IgD-negative memory B cell (primary cell): ENCODE measurements around the gene FPR3. TPM values are rescaled to one million over a fixed set of nuclear protein-coding genes. Genes with fewer than 3 reads are reported as not detected.

ENCODE experiments used
- H3K27ac Mint-ChIP-seq, 3 donors: one replicate each; pipeline ENCODE4 v1.8.0; 2020 to 2022; ENCODE audit warnings: mild to moderate bottlenecking in 3 of 3, mixed read lengths in 3 of 3, moderate library complexity in 1 of 3
- H3K27me3 Mint-ChIP-seq: one replicate; pipeline ENCODE4 v1.8.0; 2021; ENCODE audit warnings: mixed read lengths
- H3K36me3 Mint-ChIP-seq: one replicate; pipeline ENCODE4 v1.8.0; 2020; ENCODE audit warnings: mild to moderate bottlenecking, mixed read lengths
- H3K4me1 Mint-ChIP-seq, 3 donors: one replicate each; pipeline ENCODE4 v1.8.0; 2020 to 2022; ENCODE audit warnings: mixed read lengths in 3 of 3, mild to moderate bottlenecking in 1 of 3
- H3K4me3 Mint-ChIP-seq, 4 donors: one replicate each; pipeline ENCODE4 v1.8.0; 2020 to 2022; ENCODE audit warnings: mild to moderate bottlenecking in 4 of 4, mixed read lengths in 4 of 4, moderate library complexity in 3 of 4
- H3K9me3 Mint-ChIP-seq, 3 donors: one replicate each; pipeline ENCODE4 v1.8.0; 2020 to 2021; ENCODE audit warnings: mixed read lengths in 3 of 3, mild to moderate bottlenecking in 1 of 3
- polyA plus RNA-seq: library from polyadenylated mRNA; unstranded; fragments of 300-500 nt; fragmentation: Illumina TruSeq; gene quantifications from one replicate; pipeline ENCODE4 v1.2.3, GENCODE V29; 2021

The FPR3 gene
- polyA plus RNA-seq, 1 donor from 2014 or later = not detected

- H3K27me3 Mint-ChIP-seq = no peaks in the 10 kb centered on the region
- H3K4me3 Mint-ChIP-seq = no peak overlapping the region
- H3K9me3 Mint-ChIP-seq = peaks cover 12 to 27% (median 14%) of the 10 kb centered on the region in 3 donors
- no peak overlapping the region for H3K27ac Mint-ChIP-seq
- peaks cover 0 to 2% (median 0%) of the 10 kb centered on the region in 3 donors for H3K4me1 Mint-ChIP-seq
- H3K36me3 Mint-ChIP-seq = peaks cover 2% of the 10 kb centered on the region
Observed at GRCh38 chr19:51807925-51808324, 13.0 kb downstream of the FPR3 start.

- Mint-ChIP-seq H3K36me3 (no peaks in the 10 kb centered on the region), H3K27ac (no peak overlapping the region), H3K27me3 (no peaks in the 10 kb centered on the region), H3K4me3 (no peak overlapping the region), H3K9me3 (peaks cover 12 to 27% (median 14%) of the 10 kb centered on the region in 3 donors), H3K4me1 (peaks cover 0 to 2% (median 0%) of the 10 kb centered on the region in 3 donors)
Observed at GRCh38 chr19:51808333-51808986, 13.5 kb downstream of the FPR3 start.

- Mint-ChIP-seq H3K4me3 (no peak overlapping the region), H3K9me3 (peaks cover 12 to 28% (median 18%) of the 10 kb centered on the region in 3 donors), H3K36me3 (no peaks in the 10 kb centered on the region), H3K27me3 (peaks cover 2% of the 10 kb centered on the region), H3K27ac (no peak overlapping the region), H3K4me1 (no peaks in the 10 kb centered on the region)
Observed at GRCh38 chr19:51809787-51810186, 14.8 kb downstream of the FPR3 start.

- H3K27ac Mint-ChIP-seq = no peak overlapping the region
- H3K4me1 Mint-ChIP-seq = no peaks in the 10 kb centered on the region
- peaks cover 12 to 28% (median 18%) of the 10 kb centered on the region in 3 donors for H3K9me3 Mint-ChIP-seq
- no peaks in the 10 kb centered on the region for H3K36me3 Mint-ChIP-seq
- H3K4me3 Mint-ChIP-seq = no peak overlapping the region
- peaks cover 2% of the 10 kb centered on the region for H3K27me3 Mint-ChIP-seq
Observed at GRCh38 chr19:51810223-51810622, 15.3 kb downstream of the FPR3 start.

GRCh38 chr19:51811344-51811743 lies 16.4 kb downstream of the FPR3 start:
- H3K36me3 Mint-ChIP-seq = no peaks in the 10 kb centered on the region

GRCh38 chr19:51815043-51815442 lies 20.1 kb downstream of the FPR3 start:
- no peak overlapping the region for H3K27ac Mint-ChIP-seq
- H3K9me3 Mint-ChIP-seq = peaks cover 9 to 21% (median 20%) of the 10 kb centered on the region in 3 donors

More at GRCh38 chr19:51811344-51811743, 16.4 kb downstream of the FPR3 start:
- Mint-ChIP-seq H3K9me3 (peaks cover 11 to 28% (median 15%) of the 10 kb centered on the region in 3 donors), H3K27ac (no peak overlapping the region), H3K27me3 (peaks cover 2% of the 10 kb centered on the region), H3K4me3 (no peak overlapping the region), H3K4me1 (no peaks in the 10 kb centered on the region)

GRCh38 chr19:51816711-51817110 lies 21.8 kb downstream of the FPR3 start:
- no peaks in the 10 kb centered on the region for H3K4me1 Mint-ChIP-seq
- H3K27ac Mint-ChIP-seq = no peak overlapping the region
- peaks cover 2% of the 10 kb centered on the region for H3K27me3 Mint-ChIP-seq
- H3K9me3 Mint-ChIP-seq = peaks cover 2 to 20% (median 12%) of the 10 kb centered on the region in 3 donors
- peak overlapping the region in 1 of 4 donors; percentile 53 for H3K4me3 Mint-ChIP-seq
- no peaks in the 10 kb centered on the region for H3K36me3 Mint-ChIP-seq

More at GRCh38 chr19:51815043-51815442, 20.1 kb downstream of the FPR3 start:
- Mint-ChIP-seq H3K36me3 (no peaks in the 10 kb centered on the region), H3K4me1 (no peaks in the 10 kb centered on the region), H3K27me3 (peaks cover 2% of the 10 kb centered on the region), H3K4me3 (no peak overlapping the region)

GRCh38 chr19:51820011-51820410 lies 25.1 kb downstream of the FPR3 start:
- Mint-ChIP-seq H3K27ac (no peak overlapping the region), H3K36me3 (no peaks in the 10 kb centered on the region), H3K4me3 (no peak overlapping the region), H3K9me3 (peaks cover 17 to 30% (median 17%) of the 10 kb centered on the region in 3 donors), H3K27me3 (no peaks in the 10 kb centered on the region), H3K4me1 (no peaks in the 10 kb centered on the region)

GRCh38 chr19:51820831-51821446 lies 26.0 kb downstream of the FPR3 start:
- no peaks in the 10 kb centered on the region for H3K27me3 Mint-ChIP-seq
- H3K27ac Mint-ChIP-seq = no peak overlapping the region
- no peaks in the 10 kb centered on the region for H3K4me1 Mint-ChIP-seq
- no peak overlapping the region for H3K4me3 Mint-ChIP-seq
- peaks cover 17 to 34% (median 19%) of the 10 kb centered on the region in 3 donors for H3K9me3 Mint-ChIP-seq
- H3K36me3 Mint-ChIP-seq = no peaks in the 10 kb centered on the region

- H3K36me3 Mint-ChIP-seq = no peaks in the 10 kb centered on the region
- no peaks in the 10 kb centered on the region for H3K4me1 Mint-ChIP-seq
- peaks cover 17 to 38% (median 19%) of the 10 kb centered on the region in 3 donors for H3K9me3 Mint-ChIP-seq
- no peak overlapping the region for H3K4me3 Mint-ChIP-seq
- H3K27me3 Mint-ChIP-seq = no peaks in the 10 kb centered on the region
- H3K27ac Mint-ChIP-seq = no peak overlapping the region
Observed at GRCh38 chr19:51821456-51821855, 26.5 kb downstream of the FPR3 start.

GRCh38 chr19:51821921-51822320 lies 27.0 kb downstream of the FPR3 start:
- no peak overlapping the region for H3K4me3 Mint-ChIP-seq
- no peaks in the 10 kb centered on the region for H3K4me1 Mint-ChIP-seq
- H3K9me3 Mint-ChIP-seq = peaks cover 21 to 43% (median 22%) of the 10 kb centered on the region in 3 donors
- H3K27ac Mint-ChIP-seq = no peak overlapping the region
- no peaks in the 10 kb centered on the region for H3K27me3 Mint-ChIP-seq
- no peaks in the 10 kb centered on the region for H3K36me3 Mint-ChIP-seq

GRCh38 chr19:51822325-51822724 lies 27.4 kb downstream of the FPR3 start:
- Mint-ChIP-seq H3K27ac (no peak overlapping the region), H3K36me3 (no peaks in the 10 kb centered on the region), H3K4me1 (no peaks in the 10 kb centered on the region), H3K9me3 (peaks cover 23 to 47% (median 25%) of the 10 kb centered on the region in 3 donors), H3K4me3 (no peak overlapping the region), H3K27me3 (no peaks in the 10 kb centered on the region)

- H3K4me3 Mint-ChIP-seq = no peak overlapping the region
- no peak overlapping the region for H3K27ac Mint-ChIP-seq
- no peaks in the 10 kb centered on the region for H3K36me3 Mint-ChIP-seq
- no peaks in the 10 kb centered on the region for H3K27me3 Mint-ChIP-seq
- H3K4me1 Mint-ChIP-seq = no peaks in the 10 kb centered on the region
- H3K9me3 Mint-ChIP-seq = peaks cover 23 to 53% (median 32%) of the 10 kb centered on the region in 3 donors
Observed at GRCh38 chr19:51822946-51823345, 28.0 kb downstream of the FPR3 start.

GRCh38 chr19:51824281-51825005 lies 29.5 kb downstream of the FPR3 start:
- H3K27me3 Mint-ChIP-seq = no peaks in the 10 kb centered on the region
- H3K36me3 Mint-ChIP-seq = peaks cover 1% of the 10 kb centered on the region
- H3K4me1 Mint-ChIP-seq = no peaks in the 10 kb centered on the region
- H3K4me3 Mint-ChIP-seq = peak overlapping the region in 2 of 4 donors; percentile 0 to 18
- peaks cover 26 to 67% (median 33%) of the 10 kb centered on the region in 3 donors for H3K9me3 Mint-ChIP-seq
- no peak overlapping the region for H3K27ac Mint-ChIP-seq

GRCh38 chr19:51830274-51830673 lies 35.3 kb downstream of the FPR3 start:
- peak overlapping the region in 1 of 4 donors; percentile 6 for H3K4me3 Mint-ChIP-seq

More at GRCh38 chr19:51830274-51830673, 35.3 kb downstream of the FPR3 start:
- H3K27ac Mint-ChIP-seq = no peak overlapping the region
- no peaks in the 10 kb centered on the region for H3K4me1 Mint-ChIP-seq
- H3K9me3 Mint-ChIP-seq = peaks cover 22 to 61% (median 43%) of the 10 kb centered on the region in 3 donors
- H3K27me3 Mint-ChIP-seq = no peaks in the 10 kb centered on the region
- peaks cover 3% of the 10 kb centered on the region for H3K36me3 Mint-ChIP-seq
